SW 1271 (cell line): ENCODE results near the gene PRDM16.

ENCODE experiments used
- DNase-seq, 2 experiments: peaks; one replicate each; lab custom pipeline; 2025; lab: John Stamatoyannopoulos, UW

The PRDM16 gene

DNA sequence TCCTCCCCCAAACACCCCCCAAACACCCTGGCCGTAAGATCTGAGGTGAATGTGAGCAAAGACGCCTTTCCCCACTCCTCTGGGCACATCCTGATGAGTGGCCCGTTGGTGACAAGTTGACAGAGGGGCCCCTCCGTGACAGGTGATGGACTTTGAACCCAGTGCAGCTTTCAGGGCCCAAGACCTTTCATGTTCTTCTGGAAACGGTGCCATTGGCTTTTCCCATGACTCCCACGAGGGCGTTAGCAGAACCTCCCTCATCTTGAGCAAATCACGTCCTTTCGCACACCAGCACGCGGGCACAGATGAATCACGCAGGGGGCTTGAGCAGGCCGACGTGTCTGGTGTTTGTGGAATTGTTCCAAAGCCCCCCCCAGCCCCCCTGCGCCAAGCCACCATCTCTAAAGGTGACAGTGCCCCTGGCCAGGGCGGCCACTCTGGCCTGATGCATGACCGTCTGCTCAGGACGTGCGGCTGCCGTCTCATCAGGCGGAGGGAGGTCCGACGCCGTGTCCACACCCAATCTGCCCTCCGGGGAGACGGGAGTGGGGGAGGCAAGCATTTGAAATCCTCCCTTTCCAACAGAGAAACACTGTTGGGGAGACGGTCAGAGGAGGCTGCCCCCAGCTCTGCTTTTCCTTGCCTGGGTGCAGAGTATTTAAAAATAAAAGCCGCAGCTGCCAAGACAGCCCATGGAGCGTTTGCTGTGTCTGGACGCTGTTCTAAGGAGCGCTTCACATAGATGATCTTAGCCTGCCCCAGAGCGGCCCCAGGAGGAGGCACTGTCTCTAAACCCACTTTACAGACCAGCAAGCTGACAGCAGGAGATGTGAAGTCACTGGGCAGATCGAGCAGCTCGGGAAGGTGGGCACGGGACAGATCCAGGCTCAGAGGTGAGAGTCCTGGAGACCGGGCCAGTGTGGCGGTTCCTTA lies 287.2 kb downstream of the PRDM16 start:
- no peak for DNase-seq

DNA sequence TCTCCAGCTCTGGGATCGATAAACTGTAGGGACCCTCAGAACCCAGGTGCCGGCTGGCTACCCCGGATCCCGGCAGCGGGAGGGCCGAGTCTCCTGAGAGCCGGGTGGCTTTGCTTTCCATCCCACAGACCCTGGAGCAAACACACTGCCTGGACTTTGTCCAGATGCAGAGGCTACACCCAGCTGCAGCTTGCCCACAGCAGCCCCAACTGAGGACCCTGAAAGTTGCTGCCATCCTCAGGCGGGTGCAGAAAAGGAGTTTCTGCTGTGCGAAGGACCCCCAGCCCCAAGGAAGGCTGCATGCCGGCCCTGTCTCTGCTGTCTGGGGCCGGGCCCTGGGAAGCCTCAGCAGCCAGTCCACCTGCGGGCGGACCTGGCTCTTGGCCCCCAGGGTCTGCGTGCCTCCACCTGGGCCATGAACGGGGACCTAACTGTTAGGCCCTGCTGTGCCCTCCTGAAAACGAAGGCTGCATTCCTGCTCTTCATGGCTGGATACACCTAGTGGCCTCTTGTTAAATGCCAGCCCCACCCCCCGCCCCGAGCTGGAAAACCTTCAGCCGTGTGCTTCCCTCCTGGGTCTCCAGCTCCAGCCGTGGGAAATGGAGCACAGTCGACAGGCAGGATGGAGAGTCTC lies 287.9 kb downstream of the PRDM16 start:
- DNase-seq: no peak

DNA sequence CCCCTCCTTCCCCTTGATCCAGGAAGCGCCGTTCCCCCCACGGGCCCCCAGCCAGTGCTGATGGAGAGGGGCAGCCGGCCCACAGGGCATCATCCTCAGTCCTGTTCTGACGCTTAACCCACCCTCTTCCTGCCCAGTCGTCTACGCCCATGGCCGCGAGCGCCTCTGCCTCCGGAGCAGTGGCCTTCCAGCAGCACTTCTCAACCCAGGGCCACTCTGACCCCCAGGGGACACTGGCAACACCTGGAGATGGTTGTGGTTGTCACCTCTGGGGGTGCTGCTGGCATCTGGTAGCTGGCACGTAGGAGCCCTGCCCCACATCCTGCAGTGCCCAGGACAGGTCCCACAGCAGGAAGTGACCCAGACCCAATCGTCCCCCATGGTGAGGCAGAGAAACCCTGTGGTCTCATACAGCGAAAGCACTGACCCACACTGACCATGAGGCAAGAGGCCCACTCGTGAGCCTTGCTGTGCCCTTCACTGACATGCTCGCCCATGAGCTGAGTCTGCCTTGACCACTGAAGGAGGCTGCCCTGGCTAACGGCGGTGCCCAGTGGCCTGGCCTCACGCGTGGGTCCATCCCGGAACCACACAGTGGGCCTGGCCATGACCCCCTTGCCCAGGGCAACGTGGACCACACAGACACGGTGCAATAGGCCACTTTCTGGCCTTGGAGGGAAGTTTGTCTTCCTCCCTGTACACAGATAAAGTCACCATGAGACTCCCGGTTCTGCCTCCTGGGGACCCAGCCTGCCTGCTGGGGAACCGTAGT lies 288.7 kb downstream of the PRDM16 start:
- no peak for DNase-seq

DNA sequence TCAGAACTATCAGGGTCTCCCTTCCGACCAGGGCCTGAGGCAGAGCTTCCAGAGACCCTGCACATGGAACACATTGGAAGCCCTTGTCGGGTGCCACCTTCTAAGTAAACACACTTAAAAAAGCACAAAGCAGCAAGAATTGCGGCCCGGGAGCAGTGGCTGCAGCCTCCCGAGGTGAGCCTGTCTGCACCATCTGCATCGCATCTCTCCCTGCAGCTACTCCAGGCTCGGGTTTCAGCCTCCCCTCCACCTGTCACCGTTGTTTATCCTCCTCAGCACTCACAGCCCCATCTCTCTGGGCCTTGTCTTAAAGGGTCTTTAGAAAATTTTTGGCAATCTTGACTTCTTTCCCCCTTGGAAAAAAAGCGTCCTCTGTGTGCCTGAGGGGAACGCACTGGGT lies 290.3 kb downstream of the PRDM16 start:
- DNase-seq: no peak

DNA sequence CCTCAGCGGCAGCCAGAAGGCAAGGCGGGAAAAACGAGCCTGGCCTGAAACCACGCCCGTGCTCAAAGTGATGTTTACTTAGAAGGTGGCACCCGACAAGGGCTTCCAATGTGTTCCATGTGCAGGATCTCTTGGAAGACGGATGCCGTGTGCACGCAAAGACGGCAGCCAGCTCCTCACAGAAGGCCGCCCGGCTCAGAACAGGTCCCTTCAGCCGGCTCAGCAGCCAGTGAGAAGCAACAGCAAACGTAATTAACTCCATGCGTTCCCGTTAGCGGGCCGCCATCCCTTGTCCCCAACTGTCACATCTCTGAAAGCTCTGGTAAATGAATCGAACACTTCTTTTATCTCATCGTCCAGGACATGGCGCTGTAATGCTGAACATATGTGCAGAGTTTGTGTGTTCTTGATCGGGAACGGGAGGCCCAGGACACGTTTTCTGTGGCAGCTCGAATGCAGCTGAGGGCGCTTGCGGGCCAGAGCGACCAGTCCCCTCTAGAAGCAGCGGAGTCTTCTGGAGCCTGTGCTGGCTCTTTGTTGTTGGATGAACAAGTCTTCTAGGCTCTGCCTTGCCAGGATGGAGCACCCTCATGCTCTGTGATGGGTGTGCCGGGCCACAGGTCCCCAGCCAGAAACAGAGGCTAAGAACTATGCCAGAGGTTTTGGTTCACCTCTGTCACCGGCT lies 290.9 kb downstream of the PRDM16 start:
- no peak for DNase-seq

DNA sequence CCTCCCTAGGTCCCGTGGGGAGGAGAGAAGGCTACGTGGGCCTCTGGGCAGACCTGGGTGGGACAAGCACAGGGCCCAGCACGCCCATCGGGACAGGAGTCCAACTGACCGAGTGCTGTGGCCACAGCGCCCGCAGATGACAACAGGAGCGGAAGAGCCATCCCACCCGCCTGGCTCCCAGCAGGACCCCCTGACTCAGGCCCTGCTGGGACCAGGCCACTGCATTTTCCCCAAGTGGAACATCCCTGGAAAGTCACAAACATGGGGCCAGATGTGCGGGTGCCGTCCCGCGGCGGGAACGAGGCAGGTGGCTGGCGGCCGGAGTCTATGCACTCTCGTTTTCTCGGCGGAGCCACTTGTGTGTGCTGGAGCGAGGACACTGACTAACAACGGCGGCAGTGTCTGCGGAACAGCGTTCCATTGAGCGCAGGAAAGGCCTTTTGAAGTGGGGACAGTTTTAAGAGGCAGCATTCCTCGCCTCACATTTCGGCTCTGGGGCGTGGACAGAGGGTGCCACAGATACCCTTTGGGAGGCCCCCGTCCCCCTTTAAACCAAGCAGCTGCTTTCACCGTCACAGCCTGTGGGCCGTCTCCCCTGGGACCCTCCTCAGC lies 291.7 kb downstream of the PRDM16 start:
- no peak for DNase-seq

DNA sequence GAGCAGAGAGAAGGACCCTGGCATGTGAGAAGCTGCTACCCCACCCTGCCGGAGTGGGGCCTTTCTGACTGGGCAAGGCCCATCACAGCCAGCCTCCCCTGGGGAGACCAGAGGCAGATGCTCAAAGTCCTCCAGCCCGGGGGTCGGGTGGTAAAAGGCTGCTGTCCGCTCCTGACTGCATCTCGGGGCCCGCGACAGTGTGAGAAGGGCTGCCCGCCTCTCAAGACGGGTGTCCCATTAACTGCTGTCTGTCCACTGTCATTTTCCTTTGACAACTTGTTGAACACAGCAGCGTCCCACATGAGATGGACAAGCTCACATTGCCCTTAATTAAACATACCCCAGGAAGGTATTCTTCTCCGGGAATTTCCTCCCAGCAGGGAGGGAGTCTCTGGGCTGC lies 294.0 kb downstream of the PRDM16 start:
- DNase-seq: no peak

DNA sequence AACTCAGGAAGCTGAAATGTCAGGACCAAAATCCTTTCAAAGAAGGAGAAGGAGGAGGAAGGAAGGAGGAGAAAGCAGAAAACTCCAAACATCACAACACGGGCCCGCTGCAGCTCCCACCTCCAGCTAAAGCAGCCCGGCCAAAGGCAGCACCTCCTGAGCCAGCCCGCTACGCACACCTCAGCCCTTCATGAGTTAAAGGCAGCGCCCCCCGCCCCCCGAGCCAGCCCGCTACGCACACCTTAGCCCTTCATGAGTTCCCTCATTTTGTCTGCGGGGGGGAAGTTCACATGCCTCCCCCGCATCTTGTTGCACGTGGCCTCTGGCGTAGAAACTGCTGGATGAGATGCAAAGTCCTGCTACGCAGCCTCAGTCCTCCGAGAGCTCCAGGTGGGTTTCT lies 294.8 kb downstream of the PRDM16 start:
- DNase-seq: no peak

DNA sequence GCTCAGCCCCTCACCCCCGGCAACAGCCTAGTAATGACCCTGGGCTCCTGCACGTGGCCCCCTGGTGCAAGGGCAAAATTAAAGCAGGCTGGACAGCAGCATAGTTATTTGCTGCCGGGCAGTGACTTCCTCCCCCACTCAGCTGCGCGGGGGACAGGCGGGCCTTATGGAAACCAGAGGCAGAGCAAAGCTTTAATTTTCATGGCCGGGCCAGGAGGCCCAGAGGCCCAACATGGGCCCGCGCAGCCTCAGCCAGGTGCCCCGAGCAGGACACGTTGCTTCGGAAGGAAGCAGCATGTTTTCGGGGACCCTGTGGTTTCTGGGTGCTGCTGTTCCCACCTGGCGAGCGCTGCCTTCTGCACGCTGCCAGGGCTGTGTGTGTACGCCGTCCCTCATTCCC lies 295.5 kb downstream of the PRDM16 start:
- no peak for DNase-seq

DNA sequence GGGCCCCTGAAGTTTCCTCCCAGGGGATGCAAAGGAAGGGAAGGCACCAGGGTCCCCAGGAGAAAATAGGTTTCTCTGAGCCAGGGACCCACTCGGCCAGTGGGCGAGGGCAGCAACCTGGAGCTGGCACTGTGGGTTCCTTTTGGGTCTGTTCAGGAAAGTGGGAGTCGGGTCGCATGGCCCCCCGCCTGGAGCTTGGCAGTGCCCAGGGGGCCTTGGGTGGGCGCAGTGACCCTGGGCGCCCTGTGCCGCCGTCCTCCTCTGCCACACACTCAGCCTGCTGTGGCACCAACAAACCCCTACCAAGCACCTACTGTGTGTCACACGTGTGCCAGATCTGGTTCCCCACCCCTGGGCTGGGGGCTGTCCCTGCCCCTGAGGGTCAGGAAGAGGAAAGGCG lies 296.0 kb downstream of the PRDM16 start:
- DNase-seq: no peak

DNA sequence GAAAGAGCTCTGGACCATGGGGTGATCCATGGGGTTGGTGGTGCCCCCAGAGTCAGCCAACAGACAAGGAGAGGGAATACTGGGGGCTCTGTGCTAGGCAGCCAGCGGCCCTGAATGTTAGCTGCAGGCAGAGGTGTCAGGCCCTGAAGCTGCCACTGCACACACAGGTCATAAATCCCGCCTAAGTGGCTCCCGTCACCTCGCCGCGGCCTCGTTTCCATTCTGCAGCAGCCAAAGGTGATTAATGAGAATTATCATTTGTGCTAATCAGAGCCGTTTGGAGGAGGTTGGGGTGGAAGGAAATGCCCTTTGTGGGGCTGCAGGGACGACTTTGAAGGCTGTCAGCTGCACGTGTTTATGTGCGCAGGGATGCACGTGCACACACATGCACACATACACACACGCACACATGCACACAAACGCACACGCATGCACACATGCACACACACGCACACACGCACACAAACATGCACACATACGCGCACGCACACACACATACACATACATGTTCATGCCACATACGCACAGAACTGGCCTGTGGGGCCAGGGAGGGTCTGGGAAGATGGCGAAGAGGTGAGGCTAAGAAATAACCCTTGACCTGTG lies 296.6 kb downstream of the PRDM16 start:
- no peak for DNase-seq

DNA sequence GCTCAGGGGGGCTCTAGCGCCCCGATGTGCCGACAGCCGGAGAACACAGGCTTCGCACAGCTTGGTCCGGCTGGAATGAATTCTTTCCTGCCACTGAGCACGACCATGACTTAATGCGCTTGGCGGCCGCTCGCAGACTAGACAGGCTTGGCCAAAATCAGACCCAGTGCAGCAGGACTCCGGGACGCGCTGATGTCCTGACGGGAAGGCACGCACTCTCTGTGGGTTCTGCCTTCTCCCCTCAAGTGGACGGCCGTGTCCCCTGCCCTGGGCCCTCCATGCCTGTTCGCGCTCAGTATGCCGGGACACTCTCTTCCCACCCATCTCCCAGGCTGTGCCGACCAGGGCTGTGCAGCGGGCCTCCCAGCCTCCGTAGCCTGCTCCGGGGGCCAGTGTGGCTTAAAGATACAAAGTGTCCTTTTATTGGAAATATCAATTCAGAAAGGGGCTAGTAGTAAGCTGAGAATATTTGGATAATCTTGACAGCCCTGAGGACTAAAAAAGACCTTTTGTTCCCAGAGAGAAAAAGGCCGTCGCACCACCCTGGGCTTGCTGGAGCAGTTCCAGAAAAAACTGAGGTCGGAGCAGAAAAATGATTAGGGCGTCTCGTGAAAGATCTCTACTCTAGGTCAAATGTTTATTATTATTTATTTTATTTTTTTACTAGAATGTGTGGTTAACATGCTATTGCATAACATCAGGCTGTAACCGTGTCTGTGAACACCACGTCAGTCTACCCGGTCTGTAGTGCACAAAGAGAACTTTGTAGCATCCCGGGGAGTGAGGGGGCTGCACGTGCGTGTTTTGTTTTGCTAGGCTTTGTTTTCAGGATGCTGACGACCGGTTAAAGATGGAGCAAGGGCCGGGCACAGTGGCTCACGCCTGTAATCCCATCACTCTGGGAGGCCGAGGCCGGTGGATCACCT lies 297.4 kb downstream of the PRDM16 start:
- no peak for DNase-seq

DNA sequence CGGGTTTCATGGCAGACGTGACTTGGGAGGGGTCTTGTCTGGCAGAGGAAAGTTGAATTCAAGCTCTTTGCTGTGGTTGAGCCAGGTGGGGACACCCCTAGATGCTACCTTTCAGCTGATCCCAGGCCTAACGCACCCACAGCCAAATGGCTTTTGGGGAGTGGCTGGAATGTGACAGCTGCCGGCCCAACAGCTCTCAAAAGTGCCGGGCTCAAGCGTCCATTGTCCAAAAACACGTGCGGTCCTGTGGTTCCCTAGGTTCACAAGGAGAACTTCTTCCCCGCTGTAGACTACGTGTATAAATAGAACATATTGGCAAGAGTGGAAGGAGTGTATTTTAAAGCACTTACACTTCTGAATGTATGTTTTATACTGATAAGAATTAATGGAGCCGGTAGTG lies 298.4 kb downstream of the PRDM16 start:
- DNase-seq: no peak

DNA sequence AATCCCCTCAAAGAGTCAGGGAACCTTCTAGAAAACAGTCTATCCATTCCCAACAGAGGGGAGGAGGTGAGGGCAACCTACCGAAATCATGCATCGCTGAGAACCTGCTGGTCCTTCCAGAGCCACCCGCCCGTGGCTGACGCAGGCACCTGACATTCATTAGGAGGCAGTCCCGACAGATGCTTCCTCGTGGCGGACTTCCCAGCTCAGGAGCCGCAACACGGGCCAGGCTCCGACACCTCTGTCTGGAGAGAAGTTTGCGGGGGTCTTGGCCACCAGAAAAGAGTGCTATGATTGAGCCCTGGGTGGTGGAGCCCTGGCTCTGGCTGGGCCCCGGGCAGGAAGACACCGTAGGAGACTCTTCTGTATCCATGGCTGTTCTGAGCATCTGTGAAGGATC lies 299.1 kb downstream of the PRDM16 start:
- DNase-seq: no peak

DNA sequence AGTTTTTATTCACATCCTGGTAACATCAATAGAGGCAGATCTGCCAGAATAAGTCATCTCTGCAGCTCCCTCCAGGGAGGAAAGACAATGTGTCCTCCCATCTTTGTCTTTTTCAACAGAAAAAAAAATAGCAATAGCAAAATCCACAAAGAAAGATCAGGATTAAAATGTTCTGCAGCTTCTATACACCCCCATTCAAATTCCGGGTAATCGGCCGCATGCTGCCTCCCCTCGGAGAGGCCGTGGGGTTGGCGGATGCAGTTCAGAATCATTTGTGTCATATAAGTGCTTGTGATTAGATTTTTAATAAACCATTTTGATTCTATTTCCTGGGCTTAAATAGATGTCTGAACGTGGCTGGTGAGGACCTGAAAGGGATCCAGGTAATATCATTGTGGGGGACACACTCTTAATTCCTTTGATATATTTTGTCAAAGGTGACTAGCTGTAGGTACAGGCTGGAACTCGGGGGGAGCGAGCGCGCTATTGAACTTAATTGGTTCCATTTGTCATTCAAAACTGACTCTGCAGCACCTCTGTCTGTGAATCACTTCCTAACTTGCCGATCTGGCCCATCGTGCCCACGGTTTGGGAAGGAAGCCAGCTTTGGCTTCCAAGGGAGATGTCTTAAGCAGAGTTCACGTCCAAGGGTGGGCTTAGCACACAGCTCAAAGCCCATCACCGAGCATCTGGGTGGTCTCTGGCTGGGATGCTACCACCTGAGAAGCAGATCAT lies 299.9 kb downstream of the PRDM16 start:
- no peak for DNase-seq

DNA sequence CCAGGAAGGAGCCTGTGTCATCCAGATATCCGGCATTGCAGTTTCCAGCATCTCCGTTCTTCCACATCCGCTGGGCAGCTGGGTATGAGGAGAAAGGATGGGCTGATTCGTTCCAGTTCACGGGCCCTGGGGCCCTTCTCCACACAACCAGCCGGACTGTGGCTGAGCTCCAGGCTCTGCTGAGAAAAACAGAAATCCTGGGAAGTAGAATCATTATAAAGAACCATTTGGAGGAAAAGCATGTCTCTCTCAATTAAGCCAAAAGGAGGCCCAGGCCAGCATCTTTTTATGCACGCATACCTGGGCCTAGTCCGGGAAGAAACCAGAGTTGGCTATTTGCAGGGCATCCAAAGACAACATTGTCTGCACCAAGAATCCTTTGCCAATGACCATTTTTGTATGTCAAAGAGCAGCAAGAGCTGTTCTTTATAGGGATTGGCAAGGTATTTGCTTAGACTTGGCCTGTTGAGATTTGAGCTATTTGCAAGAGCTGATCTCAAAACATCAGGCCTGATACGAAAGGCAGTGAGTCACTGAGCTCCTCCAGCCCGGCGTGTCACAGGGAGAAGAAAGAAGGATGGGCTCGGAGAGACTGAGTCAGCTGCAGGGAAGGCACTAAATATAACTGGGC lies 300.6 kb downstream of the PRDM16 start:
- no peak for DNase-seq

DNA sequence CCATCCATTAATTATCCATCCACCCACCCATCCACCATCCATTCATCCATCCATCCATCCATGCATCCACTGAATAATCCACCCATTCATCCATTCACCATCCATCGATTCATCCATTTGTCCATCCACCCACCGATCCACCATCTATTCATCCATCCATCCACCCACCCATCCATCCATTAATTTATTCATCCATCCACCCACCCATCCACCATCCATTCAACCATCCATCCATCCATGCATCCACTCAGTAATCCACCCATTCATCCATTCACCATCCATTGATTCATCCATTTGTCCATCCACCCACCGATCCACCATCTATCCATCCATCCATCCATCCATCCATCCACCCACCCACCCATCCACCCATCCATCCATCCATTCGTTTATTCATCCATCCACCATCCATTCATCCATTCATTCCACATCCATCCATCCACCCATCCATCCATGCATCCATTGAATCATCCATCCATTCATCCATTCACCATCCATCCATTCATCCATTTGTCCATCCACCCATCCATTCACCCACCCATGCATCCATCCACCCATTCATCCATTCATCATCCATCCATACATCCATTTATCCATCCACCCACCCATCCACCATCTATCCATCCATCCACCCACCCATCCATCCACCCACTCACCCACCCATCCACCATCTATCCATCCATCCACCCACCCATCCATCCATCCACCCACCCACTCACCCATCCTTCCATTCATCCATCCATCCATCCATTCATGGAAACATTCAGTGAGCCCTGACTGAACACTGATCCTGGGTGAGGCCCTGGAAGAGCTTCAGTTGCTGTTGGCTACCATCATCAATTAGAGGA lies 302.1 kb downstream of the PRDM16 start:
- DNase-seq: no peak

DNA sequence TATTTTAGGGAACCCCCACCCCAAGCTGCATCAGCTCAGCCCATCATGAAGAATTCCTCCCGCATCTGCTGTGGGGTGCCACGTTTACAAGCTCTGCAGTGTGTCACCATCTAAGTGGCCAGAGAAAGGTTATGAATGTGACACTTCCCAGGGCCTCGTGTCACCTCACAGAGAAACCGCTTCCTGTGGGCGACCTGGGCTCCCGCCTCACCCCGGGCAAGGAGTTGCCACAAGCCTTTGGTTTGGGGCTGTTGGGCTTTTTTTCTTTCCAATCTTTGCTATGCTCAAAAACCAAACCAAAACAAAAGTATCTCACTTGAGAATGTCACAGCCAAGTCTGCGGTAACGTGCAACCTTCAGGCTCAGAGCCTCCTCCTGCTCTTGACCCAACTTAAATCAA lies 303.3 kb downstream of the PRDM16 start:
- DNase-seq: no peak
